H1 (cell line): ENCODE data around the gene NLRC5. TPM values are rescaled to one million over a fixed set of nuclear protein-coding genes. Genes with fewer than 3 reads are reported as not detected.

Source experiments
- EZH2 ChIP-seq: fragments of 200-600 bp; sonication (generic); IDR thresholded peaks from 2 replicates; pipeline ENCODE4 v1.7.1; 2012; ENCODE audit warnings: low read depth, mild to moderate bottlenecking, moderate library complexity, low read length, inconsistent platforms; ENCODE audit not compliant: severe bottlenecking
- MAX ChIP-seq: IDR thresholded peaks from 2 replicates; pipeline ENCODE4 v1.6.1; 2012; ENCODE audit warnings: inconsistent platforms
- SP2 ChIP-seq: IDR thresholded peaks from 2 replicates; pipeline ENCODE4 v1.6.1; 2012; ENCODE audit warnings: mild to moderate bottlenecking, low read length, inconsistent platforms
- SUZ12 ChIP-seq: fragments of 200-600 bp; sonication (generic); IDR thresholded peaks from 2 replicates; pipeline ENCODE4 v1.6.1; 2012; ENCODE audit warnings: mild to moderate bottlenecking, inconsistent platforms, low read length, moderate library complexity, mixed read lengths
- polyA plus RNA-seq, 7 experiments: library from polyadenylated mRNA; depleted of rRNA in 3 of 7; stranded (reverse) in 5 of 7; unstranded in 2 of 7; fragments of >200 nt in 5 of 7; fragments of 200-250 nt in 2 of 7; gene quantifications; 1 replicate in 5 of 7; 2 replicates in 1 of 7; 4 replicates in 1 of 7; pipeline versions ENCODE4 v1.2.1 to v1.2.3, GENCODE V29; 2011 to 2013; ENCODE audit warnings: missing spikeins in 2 of 7, mixed read lengths in 2 of 7
- total RNA-seq: library from RNA; stranded (reverse); fragmentation: NEBNext Ultra II Directional; extraction: Animal tissue kit (Norgen Biotek cat#: 25700); gene quantifications from 2 replicates; pipeline ENCODE4 v1.2.1, GENCODE V29; 2021

The NLRC5 gene
- total and polyA plus RNA-seq, 2 of the 8 experiments (the other 6 are each of a cell fraction or from before 2014, with no cell fraction given), result 2.2 to 3.2 TPM

DNA sequence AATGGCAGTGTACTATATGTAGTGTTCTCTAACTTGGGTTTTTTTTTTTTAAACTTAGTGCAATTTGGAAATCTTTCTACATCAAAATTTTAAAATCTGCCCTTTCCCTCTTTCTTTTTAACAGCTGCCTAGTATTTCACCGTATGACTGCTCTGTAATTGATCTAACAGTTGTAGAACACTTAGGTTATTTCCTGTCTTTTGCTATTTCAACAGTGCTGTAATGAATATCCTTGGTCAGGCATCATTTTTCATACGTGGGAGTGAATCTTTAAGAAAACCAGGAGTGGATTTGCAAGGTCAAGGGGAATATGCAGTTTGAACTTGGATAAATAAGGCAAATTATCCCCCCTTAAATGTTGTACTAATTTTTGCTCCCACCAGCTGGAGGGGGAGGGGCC is 3.8 kb downstream of the NLRC5 start (continued):
- TF ChIP-seq MAX (no peak), SP2 (no peak), SUZ12 (no peak), EZH2 (no peak)
